GM12878 (cell line): Measurements from ENCODE around the gene RALGAPA1. TPM values are rescaled to one million over a fixed set of nuclear protein-coding genes. Genes with fewer than 3 reads are reported as not detected.

Experiments
- ATAC-seq: fragments of 200-7000 bp; cut with Tn5 transposase; 3 replicates; pipeline ENCODE4 v1.9.1; 2020; ENCODE audit warnings: mild to moderate bottlenecking, moderate library complexity
- BruUV-seq: library from RNA; stranded (reverse); fragments of 400-500 nt; replicated peaks from 2 replicates; lab custom pipeline; 2021; lab: Mats Ljungman, UMichigan
- CTCF ChIA-PET: fragments of 300-600 bp; sonication (Branson Sonifier 250); formaldehyde crosslinking; extraction: SDS; loops from one replicate; lab custom pipeline; 2021; ENCODE audit warnings: inconsistent platforms; lab: Yijun Ruan, JAX
- POLR2A ChIA-PET: fragments of 350-600 bp; formaldehyde crosslinking; extraction: SDS; loops from one replicate; lab custom pipeline; 2021; ENCODE audit warnings: inconsistent platforms; lab: Charles Lee
- RAD21 ChIA-PET: fragments of 300-600 bp; sonication (Branson Sonifier 250); formaldehyde crosslinking; loops from one replicate; lab custom pipeline; 2023; ENCODE audit warnings: antibody characterized with exemption; ENCODE audit not compliant: unreplicated experiment; lab: Charles Lee
- SMC1A ChIA-PET: fragments of 300-600 bp; sonication (Branson Sonifier 250); formaldehyde crosslinking; loops from one replicate; lab custom pipeline; 2023; ENCODE audit not compliant: unreplicated experiment, uncharacterized antibody; lab: Charles Lee
- DNase-seq: peaks from one replicate; pipeline ENCODE4 v3.0.0-alpha.2; 2011; ENCODE audit warnings: low read depth, low spot score
- FAIRE-seq: peaks from 3 replicates; lab custom pipeline; 2011; peaks lifted over from hg19 to GRCh38; lab: Jason Lieb, UNC
- H2AFZ ChIP-seq: 2 replicates; pipeline ENCODE4 v1.6.0; 2011; ENCODE audit warnings: low read depth, low read length, control low read depth; ENCODE audit not compliant: control insufficient read depth
- H3K27ac ChIP-seq: 2 replicates; pipeline ENCODE4 v1.5.1; 2011; ENCODE audit warnings: control low read depth; ENCODE audit not compliant: control insufficient read depth, insufficient read depth
- H3K27me3 ChIP-seq, 2 experiments: replicated peaks in 1 of 2; 2 replicates each; pipeline versions ENCODE4 v1.6.0 to v1.6.1; 2011; ENCODE audit warnings: low read length in 1 of 2; ENCODE audit not compliant: control insufficient read depth in 2 of 2, insufficient read depth in 2 of 2
- H3K36me3 ChIP-seq, 2 experiments: 2 replicates each; pipeline ENCODE4 v1.5.1; 2011; ENCODE audit warnings: low read length in 1 of 2; ENCODE audit not compliant: control insufficient read depth in 2 of 2, insufficient read depth in 2 of 2
- H3K4me1 ChIP-seq: 2 replicates; pipeline ENCODE4 v1.6.1; 2011; ENCODE audit warnings: mild to moderate bottlenecking, low read length, moderate library complexity, mixed read lengths; ENCODE audit not compliant: control insufficient read depth, insufficient read depth
- H3K4me2 ChIP-seq: 2 replicates; pipeline ENCODE4 v1.6.0; 2011; ENCODE audit warnings: control low read depth; ENCODE audit not compliant: control insufficient read depth, insufficient read depth
- H3K4me3 ChIP-seq: fragments of 200-600 bp; sonication (generic); 2 replicates; pipeline ENCODE4 v1.5.1; 2016
- H3K79me2 ChIP-seq: 2 replicates; pipeline ENCODE4 v1.6.0; 2011; ENCODE audit warnings: low read length; ENCODE audit not compliant: control insufficient read depth, insufficient read depth
- H3K9ac ChIP-seq: 2 replicates; pipeline ENCODE4 v1.8.0; 2011; ENCODE audit warnings: low read length, control low read depth, mixed read lengths; ENCODE audit not compliant: control insufficient read depth, insufficient read depth
- H3K9me3 ChIP-seq: replicated peaks from 3 replicates; pipeline ENCODE4 v1.5.1; 2011; ENCODE audit warnings: mild to moderate bottlenecking, low read length; ENCODE audit not compliant: control insufficient read depth, insufficient read depth
- H4K20me1 ChIP-seq: 2 replicates; pipeline ENCODE4 v1.6.0; 2011; ENCODE audit not compliant: control insufficient read depth, insufficient read depth
- BMI1 ChIP-seq: fragments of 450-650 bp; IDR thresholded peaks from 2 replicates; pipeline ENCODE4 v1.6.1; 2016; ENCODE audit warnings: mild to moderate bottlenecking, moderate library complexity, borderline replicate concordance
- CUX1 ChIP-seq: IDR thresholded peaks from 2 replicates; pipeline ENCODE4 v1.6.1; 2012; ENCODE audit warnings: improper control_type of control experiment, low read depth, low read length; ENCODE audit not compliant: insufficient replicate concordance
- EGR1 ChIP-seq, 2 experiments: IDR thresholded peaks; 1 replicate in 1 of 2; 2 replicates in 1 of 2; pipeline ENCODE4 v1.6.1; 2011 to 2012; ENCODE audit warnings: low read depth in 2 of 2, low read length in 2 of 2, borderline replicate concordance in 1 of 2, mild to moderate bottlenecking in 1 of 2, moderate library complexity in 1 of 2
- EP300 ChIP-seq, 2 experiments: fragments of 150-350 bp in 1 of 2; IDR thresholded peaks; 2 replicates each; pipeline ENCODE4 v1.6.1; 2011 to 2012; ENCODE audit warnings: low read depth in 2 of 2, low read length in 2 of 2, borderline replicate concordance in 1 of 2, improper control_type of control experiment in 1 of 2, inconsistent platforms in 1 of 2; ENCODE audit not compliant: control insufficient read depth in 1 of 2
- EZH2 ChIP-seq: IDR thresholded peaks from 2 replicates; pipeline ENCODE4 v1.6.1; 2012; ENCODE audit warnings: low read depth, mild to moderate bottlenecking, control low read depth, inconsistent platforms, low read length, borderline replicate concordance; ENCODE audit not compliant: control insufficient read depth
- HDAC6 ChIP-seq: fragments of 200-600 bp; sonication (generic); IDR thresholded peaks from one replicate; pipeline ENCODE4 v1.8.0; 2017; ENCODE audit warnings: antibody characterized with exemption; ENCODE audit not compliant: unreplicated experiment
- MTA3 ChIP-seq: IDR thresholded peaks from 2 replicates; pipeline ENCODE4 v1.6.1; 2012; ENCODE audit warnings: low read length, inconsistent platforms, borderline replicate concordance
- PML ChIP-seq: IDR thresholded peaks from 2 replicates; pipeline ENCODE4 v1.6.1; 2012; ENCODE audit warnings: low read length, inconsistent platforms
- POU2F2 ChIP-seq: IDR thresholded peaks from 3 replicates; pipeline ENCODE4 v1.6.1; 2011; ENCODE audit warnings: low read depth, mild to moderate bottlenecking, low read length, borderline replicate concordance
- SMC3 ChIP-seq: IDR thresholded peaks from 2 replicates; pipeline ENCODE4 v1.6.1; 2011; ENCODE audit warnings: low read length, improper control_type of control experiment, borderline replicate concordance
- SREBF2 ChIP-seq: IDR thresholded peaks from 2 replicates; pipeline ENCODE4 v1.6.1; 2012; ENCODE audit warnings: mild to moderate bottlenecking, low read length
- TARDBP ChIP-seq: IDR thresholded peaks from 2 replicates; pipeline ENCODE4 v1.6.1; 2016; ENCODE audit warnings: borderline replicate concordance
- YBX1 ChIP-seq: fragments of 450-650 bp; IDR thresholded peaks from 2 replicates; pipeline ENCODE4 v1.6.1; 2016; ENCODE audit warnings: antibody characterized with exemption
- ZNF24 ChIP-seq: fragments of 450-650 bp; IDR thresholded peaks from 2 replicates; pipeline ENCODE4 v1.6.1; 2017; ENCODE audit warnings: antibody characterized with exemption, mild to moderate bottlenecking
- ZZZ3 ChIP-seq: IDR thresholded peaks from 2 replicates; pipeline ENCODE4 v1.6.1; 2011; ENCODE audit warnings: low read depth; ENCODE audit not compliant: control insufficient read depth, insufficient read length
- WGBS: methylation state at CpG from one replicate; pipeline ENCODE4 v1.1.6; 2016; ENCODE audit warnings: low lambda C conversion rate; ENCODE audit not compliant: insufficient replicate concordance, insufficient coverage; ENCODE audit errors: missing lambda C conversion rate; 5-methylcytosine and 5-hydroxymethylcytosine counted together
- in situ Hi-C: fragments of 300-500 bp; cut with MboI; formaldehyde crosslinking; loops from 9 replicates; pipeline ENCODE4 v1.14.3; 2018; ENCODE audit warnings: mixed read lengths
- intact Hi-C: fragments of 100-400 bp; cut with micrococcal nuclease; formaldehyde crosslinking; loops from one replicate; pipeline ENCODE4 v1.14.2; 2022; ENCODE audit not compliant: unreplicated experiment
- polyA plus RNA-seq, 11 experiments: library from polyadenylated mRNA; depleted of rRNA in 4 of 11; unstranded in 6 of 11; stranded (reverse) in 5 of 11; fragments of >200 nt; fragmentation: Nextera tagmentation in 4 of 11; fragmentation: Illumina TruSeq in 1 of 11; extraction: Ambion mirVana in 4 of 11; extraction: Trizol in 1 of 11; gene quantifications; 1 replicate in 1 of 11; 2 replicates in 10 of 11; pipeline versions ENCODE4 v1.2.1 to v1.2.3, GENCODE V29; 2011 to 2016; ENCODE audit warnings: inconsistent platforms in 2 of 11, missing spikeins in 2 of 11, low read depth in 1 of 11
- total RNA-seq, 4 experiments: library from RNA; depleted of rRNA in 3 of 4; stranded (reverse); fragments of >200 nt in 3 of 4; fragmentation: Illumina TruSeq in 1 of 4; extraction: Trizol in 1 of 4; gene quantifications; 2 replicates each; pipeline versions ENCODE4 v1.2.1 to v1.2.3, GENCODE V29; 2013 to 2021
- TF ChIP-seq, protein P1 (sequence below): IDR thresholded peaks from 2 replicates; pipeline ENCODE4 v1.6.1; 2012; ENCODE audit warnings: low read depth, low read length, improper control_type of control experiment

Gene RALGAPA1
- total and polyA plus RNA-seq, 10 of the 15 experiments (the other 5 are each of a cell fraction or from before 2014, with no cell fraction given) = 5.6 to 26.7 (median 14.7) TPM

DNA sequence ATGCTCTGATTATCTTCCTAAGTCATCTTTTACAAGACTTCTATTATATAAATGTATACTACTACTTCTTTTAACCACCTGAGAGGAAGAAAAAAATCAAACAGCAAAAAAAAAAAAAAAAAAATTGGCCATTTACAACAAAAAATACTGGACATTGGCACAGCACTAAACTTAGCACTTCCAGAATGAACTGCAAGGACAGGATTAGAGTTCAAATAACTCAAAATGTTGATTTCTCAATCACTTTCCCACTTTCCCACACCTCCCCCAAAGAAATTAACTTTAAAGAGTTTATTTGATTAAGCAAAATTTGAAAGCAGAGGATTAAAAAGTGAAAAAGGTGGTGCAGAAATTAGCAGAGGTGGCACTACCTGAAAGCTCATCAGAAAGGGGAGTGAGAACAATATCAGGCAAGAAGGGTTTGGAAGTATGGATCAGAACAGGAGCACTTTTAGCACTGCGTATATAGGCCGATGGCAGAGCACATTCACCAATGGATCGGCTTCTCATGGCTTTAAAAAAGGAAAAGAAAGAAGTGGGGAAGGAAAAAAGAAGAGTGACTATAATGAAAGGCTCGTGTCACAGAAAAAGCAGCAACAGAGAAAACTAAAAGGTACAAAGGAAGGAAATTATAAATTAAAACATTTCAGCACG is 109.2 kb downstream of the RALGAPA1 start:
- Histone ChIP-seq H3K27ac (no peak overlapping the region), H3K36me3 (no peaks in the 10 kb centered on the region), H3K79me2 (no peaks in the 10 kb centered on the region), H3K27me3 (no peaks in the 10 kb centered on the region), H3K9me3 (no peaks in the 10 kb centered on the region), H3K4me2 (no peak overlapping the region), H3K4me1 (no peaks in the 10 kb centered on the region), H3K4me3 (no peak overlapping the region), H3K9ac (no peak overlapping the region), H2AFZ (no peak overlapping the region), H4K20me1 (no peaks in the 10 kb centered on the region)
- in situ Hi-C loops = loop anchor here (25.0 kb wide), 1 partner anchor 263 kb away; no protein-coding TSS in a partner anchor
- FAIRE-seq = no peak
- intact Hi-C loops = no loop called here
- ChIA-PET RAD21 (no interaction called here), SMC1A (interaction anchor here (2.0 kb wide), 1 partner anchor 10 kb away, joined by 11 read pairs; no protein-coding TSS in a partner anchor), CTCF (no interaction called here), POLR2A (no interaction called here)
- 90% methylated on average over 5 of the region's 5 CpGs for WGBS
- ATAC-seq = no peak
- BruUV-seq = no TSS peak
- no peak for DNase-seq
- TF ChIP-seq SMC3 (no peak), EGR1 (IDR thresholded peaks at IDR 0.05; ENCODE audit: borderline replicate concordance in 1 of 2, low read depth in 2 of 2, low read length in 2 of 2) (no peak), YBX1 (no peak), EP300 (IDR thresholded peaks at IDR 0.05; ENCODE audit: borderline replicate concordance in 1 of 2, control insufficient read depth in 1 of 2, low read depth in 2 of 2, low read length in 2 of 2) (no peak), PML (no peak), SREBF2 (no peak), MTA3 (no peak), TARDBP (no peak), BMI1 (no peak), HDAC6 (no peak), EZH2 (no peak), ZZZ3 (no peak), ZNF24 (no peak), POU2F2 (no peak), CUX1 (no peak)
- TF ChIP-seq, protein P1, sequence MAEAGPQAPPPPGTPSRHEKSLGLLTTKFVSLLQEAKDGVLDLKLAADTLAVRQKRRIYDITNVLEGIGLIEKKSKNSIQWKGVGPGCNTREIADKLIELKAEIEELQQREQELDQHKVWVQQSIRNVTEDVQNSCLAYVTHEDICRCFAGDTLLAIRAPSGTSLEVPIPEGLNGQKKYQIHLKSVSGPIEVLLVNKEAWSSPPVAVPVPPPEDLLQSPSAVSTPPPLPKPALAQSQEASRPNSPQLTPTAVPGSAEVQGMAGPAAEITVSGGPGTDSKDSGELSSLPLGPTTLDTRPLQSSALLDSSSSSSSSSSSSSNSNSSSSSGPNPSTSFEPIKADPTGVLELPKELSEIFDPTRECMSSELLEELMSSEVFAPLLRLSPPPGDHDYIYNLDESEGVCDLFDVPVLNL = no peak
